Neural cell (in vitro differentiated cells): ENCODE results near the gene POC5. TPM values are rescaled to one million over a fixed set of nuclear protein-coding genes. Genes with fewer than 3 reads are reported as not detected.

Source experiments
- H2AFZ ChIP-seq: fragments of 200-600, 300-800 bp; sonication (generic), shearing (Covaris generic); 2 replicates; pipeline ENCODE4 v1.6.0; 2014; ENCODE audit warnings: low read depth, mild to moderate bottlenecking, antibody characterized with exemption, low read length, moderate library complexity
- H3F3A ChIP-seq: fragments of 200-600 bp; shearing (Covaris generic); 2 replicates; pipeline ENCODE4 v1.6.1; 2016; ENCODE audit warnings: mild to moderate bottlenecking, moderate library complexity, mixed read lengths, antibody characterized with exemption, low read length; ENCODE audit not compliant: insufficient read depth, poor library complexity, severe bottlenecking
- H3K27ac ChIP-seq: fragments of 200-600, 300-800 bp; sonication (generic), shearing (Covaris generic); 2 replicates; pipeline ENCODE4 v1.5.1; 2014; ENCODE audit warnings: mild to moderate bottlenecking, low read length, moderate library complexity
- H3K27me3 ChIP-seq: fragments of 300-800, 200-600 bp; sonication (generic), shearing (Covaris generic); 2 replicates; pipeline ENCODE4 v1.6.0; 2014; ENCODE audit warnings: mild to moderate bottlenecking, low read depth, low read length, moderate library complexity; ENCODE audit not compliant: insufficient read depth
- H3K36me3 ChIP-seq: fragments of 300-800, 200-600 bp; sonication (generic), shearing (Covaris generic); 2 replicates; pipeline ENCODE4 v1.5.1; 2014; ENCODE audit warnings: mild to moderate bottlenecking, antibody characterized with exemption, low read length, moderate library complexity; ENCODE audit not compliant: insufficient read depth
- H3K4me2 ChIP-seq: fragments of 300-800, 200-600 bp; sonication (generic), shearing (Covaris generic); 2 replicates; pipeline ENCODE4 v1.6.0; 2014; ENCODE audit warnings: mild to moderate bottlenecking, low read length
- H3K4me3 ChIP-seq: fragments of 300-800, 200-600 bp; sonication (generic), shearing (Covaris generic); 2 replicates; pipeline ENCODE4 v1.5.1; 2014; ENCODE audit warnings: mild to moderate bottlenecking, low read length, moderate library complexity
- H3K79me2 ChIP-seq: fragments of 200-600 bp; shearing (Covaris generic); replicated peaks from 2 replicates; pipeline ENCODE4 v1.6.0; 2014; ENCODE audit warnings: mild to moderate bottlenecking, low read length, moderate library complexity; ENCODE audit not compliant: insufficient read depth
- H3K9ac ChIP-seq: fragments of 300-800, 200-600 bp; sonication (generic), shearing (Covaris generic); 2 replicates; pipeline ENCODE4 v1.6.1; 2016; ENCODE audit warnings: mild to moderate bottlenecking, low read length, mixed read lengths
- H3K9me2 ChIP-seq: fragments of 200-600 bp; shearing (Covaris generic); 2 replicates; pipeline ENCODE4 v1.6.1; 2016; ENCODE audit warnings: mild to moderate bottlenecking, low read length, mixed read lengths; ENCODE audit not compliant: insufficient read depth
- H3K9me3 ChIP-seq: fragments of 200-600, 300-800 bp; sonication (generic), shearing (Covaris generic); 2 replicates; pipeline ENCODE4 v1.6.1; 2016; ENCODE audit warnings: mild to moderate bottlenecking, mixed run types, low read length, moderate library complexity, mixed read lengths
- H4K20me1 ChIP-seq: fragments of 200-600 bp; shearing (Covaris generic); 2 replicates; pipeline ENCODE4 v1.6.1; 2016; ENCODE audit warnings: mild to moderate bottlenecking, mixed run types; ENCODE audit not compliant: insufficient read depth
- CTCF ChIP-seq: fragments of 450-650 bp; IDR thresholded peaks from 2 replicates; pipeline ENCODE4 v1.5.1; 2014; ENCODE audit warnings: antibody characterized with exemption, mild to moderate bottlenecking, moderate library complexity; ENCODE audit not compliant: poor library complexity, severe bottlenecking
- EP300 ChIP-seq: fragments of 450-650 bp; conservative IDR thresholded peaks from 2 replicates; pipeline ENCODE4 v1.6.1; 2014; ENCODE audit warnings: antibody characterized with exemption, mild to moderate bottlenecking, moderate library complexity; ENCODE audit not compliant: poor library complexity, severe bottlenecking
- EZH2 ChIP-seq: fragments of 200-600, 300-800 bp; shearing (Covaris generic), sonication (generic); IDR thresholded peaks from 2 replicates; pipeline ENCODE4 v1.6.1; 2014; ENCODE audit warnings: antibody characterized with exemption, low read length, borderline replicate concordance, mild to moderate bottlenecking; ENCODE audit not compliant: insufficient read depth, poor library complexity, severe bottlenecking
- MXI1 ChIP-seq: fragments of 450-650 bp; conservative IDR thresholded peaks from 2 replicates; pipeline ENCODE4 v1.6.1; 2014; ENCODE audit warnings: antibody characterized with exemption, mild to moderate bottlenecking; ENCODE audit not compliant: poor library complexity, severe bottlenecking
- POLR2AphosphoS5 ChIP-seq: IDR thresholded peaks from 2 replicates; pipeline ENCODE4 v1.6.1; 2012
- RAD21 ChIP-seq: fragments of 450-650 bp; conservative IDR thresholded peaks from 2 replicates; pipeline ENCODE4 v1.6.1; 2014; ENCODE audit warnings: antibody characterized with exemption, mild to moderate bottlenecking, moderate library complexity
- SMC3 ChIP-seq: fragments of 450-650 bp; conservative IDR thresholded peaks from 2 replicates; pipeline ENCODE4 v1.6.1; 2014; ENCODE audit warnings: antibody characterized with exemption, mild to moderate bottlenecking, moderate library complexity; ENCODE audit not compliant: poor library complexity
- TAF1 ChIP-seq: IDR thresholded peaks from 2 replicates; pipeline ENCODE4 v1.6.1; 2012; ENCODE audit warnings: low read depth
- polyA plus RNA-seq: library from polyadenylated mRNA; depleted of rRNA; stranded (reverse); fragments of >200 nt; gene quantifications from 2 replicates; pipeline ENCODE4 v1.2.3, GENCODE V29; 2014
- TF ChIP-seq, protein P1 (sequence below): IDR thresholded peaks from 2 replicates; pipeline ENCODE4 v1.6.1; 2012; ENCODE audit warnings: borderline replicate concordance

Gene POC5
- polyA plus RNA-seq, 1 donor from 2014 or later = 36.1 TPM

GRCh38 chr5:75654693-75655295 lies 62.4 kb downstream of the POC5 start:
- Histone ChIP-seq H3K79me2 (no peaks in the 10 kb centered on the region), H2AFZ (no peak overlapping the region), H3K4me2 (no peak overlapping the region), H3K9ac (no peak overlapping the region), H3F3A (no peaks in the 10 kb centered on the region), H3K4me3 (no peak overlapping the region), H3K9me2 (no peaks in the 10 kb centered on the region), H3K36me3 (no peaks in the 10 kb centered on the region), H4K20me1 (no peaks in the 10 kb centered on the region), H3K27me3 (no peaks in the 10 kb centered on the region), H3K27ac (no peak overlapping the region), H3K9me3 (no peaks in the 10 kb centered on the region)
- TF ChIP-seq EZH2 (no peak), SMC3 (no peak), TAF1 (no peak), CTCF (no peak), POLR2AphosphoS5 (no peak), RAD21 (no peak), EP300 (no peak), MXI1 (no peak)
- TF ChIP-seq, protein P1, sequence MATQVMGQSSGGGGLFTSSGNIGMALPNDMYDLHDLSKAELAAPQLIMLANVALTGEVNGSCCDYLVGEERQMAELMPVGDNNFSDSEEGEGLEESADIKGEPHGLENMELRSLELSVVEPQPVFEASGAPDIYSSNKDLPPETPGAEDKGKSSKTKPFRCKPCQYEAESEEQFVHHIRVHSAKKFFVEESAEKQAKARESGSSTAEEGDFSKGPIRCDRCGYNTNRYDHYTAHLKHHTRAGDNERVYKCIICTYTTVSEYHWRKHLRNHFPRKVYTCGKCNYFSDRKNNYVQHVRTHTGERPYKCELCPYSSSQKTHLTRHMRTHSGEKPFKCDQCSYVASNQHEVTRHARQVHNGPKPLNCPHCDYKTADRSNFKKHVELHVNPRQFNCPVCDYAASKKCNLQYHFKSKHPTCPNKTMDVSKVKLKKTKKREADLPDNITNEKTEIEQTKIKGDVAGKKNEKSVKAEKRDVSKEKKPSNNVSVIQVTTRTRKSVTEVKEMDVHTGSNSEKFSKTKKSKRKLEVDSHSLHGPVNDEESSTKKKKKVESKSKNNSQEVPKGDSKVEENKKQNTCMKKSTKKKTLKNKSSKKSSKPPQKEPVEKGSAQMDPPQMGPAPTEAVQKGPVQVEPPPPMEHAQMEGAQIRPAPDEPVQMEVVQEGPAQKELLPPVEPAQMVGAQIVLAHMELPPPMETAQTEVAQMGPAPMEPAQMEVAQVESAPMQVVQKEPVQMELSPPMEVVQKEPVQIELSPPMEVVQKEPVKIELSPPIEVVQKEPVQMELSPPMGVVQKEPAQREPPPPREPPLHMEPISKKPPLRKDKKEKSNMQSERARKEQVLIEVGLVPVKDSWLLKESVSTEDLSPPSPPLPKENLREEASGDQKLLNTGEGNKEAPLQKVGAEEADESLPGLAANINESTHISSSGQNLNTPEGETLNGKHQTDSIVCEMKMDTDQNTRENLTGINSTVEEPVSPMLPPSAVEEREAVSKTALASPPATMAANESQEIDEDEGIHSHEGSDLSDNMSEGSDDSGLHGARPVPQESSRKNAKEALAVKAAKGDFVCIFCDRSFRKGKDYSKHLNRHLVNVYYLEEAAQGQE = no peak

DNA sequence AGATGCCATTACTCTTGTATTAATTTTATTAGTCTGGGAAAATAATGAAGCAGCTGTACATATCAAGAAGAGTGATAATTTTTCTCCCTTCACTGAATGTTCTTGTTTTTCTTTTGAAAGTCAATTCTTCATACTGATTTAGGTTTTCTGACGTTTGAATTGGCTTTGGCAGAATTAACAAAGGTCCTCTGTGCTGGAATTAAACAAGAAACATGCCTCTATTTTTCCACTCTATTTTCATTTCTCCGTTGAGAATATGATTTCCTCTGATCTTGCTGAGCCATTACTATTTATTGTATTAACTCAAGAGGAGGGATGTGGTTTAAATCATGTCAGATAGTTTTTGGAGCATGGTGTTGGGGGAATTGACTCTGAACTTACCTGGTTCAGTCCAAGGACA lies 63.7 kb downstream of the POC5 start:
- no peak overlapping the region for H3K27ac ChIP-seq
- no peaks in the 10 kb centered on the region for H3K27me3 ChIP-seq
- no peak overlapping the region for H2AFZ ChIP-seq
- no peaks in the 10 kb centered on the region for H3K36me3 ChIP-seq
- TF ChIP-seq SMC3 (no peak), MXI1 (no peak), RAD21 (no peak), TAF1 (no peak), CTCF (no peak), EP300 (no peak), EZH2 (no peak), POLR2AphosphoS5 (no peak)
- TF ChIP-seq, protein P1 = no peak
- H3K9ac ChIP-seq = no peak overlapping the region
- no peak overlapping the region for H3K4me2 ChIP-seq
- H3F3A ChIP-seq = no peaks in the 10 kb centered on the region
- H3K4me3 ChIP-seq = no peak overlapping the region
- H3K9me3 ChIP-seq = no peaks in the 10 kb centered on the region
- H3K79me2 ChIP-seq = no peaks in the 10 kb centered on the region
- no peaks in the 10 kb centered on the region for H4K20me1 ChIP-seq
- H3K9me2 ChIP-seq = no peaks in the 10 kb centered on the region
